Thyroid gland (tissue), 4 donors: ENCODE results near the gene CENPL.

Source experiments
- POLR2A ChIP-seq, 2 donors: fragments of 450-650 bp; IDR thresholded peaks; one replicate each; pipeline ENCODE4 v1.6.1; 2017; ENCODE audit warnings: antibody characterized with exemption in 2 of 2, mild to moderate bottlenecking in 2 of 2, moderate library complexity in 1 of 2
- TF ChIP-seq, protein P1 (sequence below), 6 experiments: fragments of 200-600 bp in 3 of 6; fragments of 450-650 bp in 3 of 6; sonication (generic) in 3 of 6; IDR thresholded peaks; one replicate each; pipeline ENCODE4 v1.5.1; 2016 to 2019; ENCODE audit warnings: antibody characterized with exemption in 6 of 6, mild to moderate bottlenecking in 2 of 6, inconsistent platforms in 1 of 6, moderate library complexity in 1 of 6

- TF ChIP-seq, protein P1, sequence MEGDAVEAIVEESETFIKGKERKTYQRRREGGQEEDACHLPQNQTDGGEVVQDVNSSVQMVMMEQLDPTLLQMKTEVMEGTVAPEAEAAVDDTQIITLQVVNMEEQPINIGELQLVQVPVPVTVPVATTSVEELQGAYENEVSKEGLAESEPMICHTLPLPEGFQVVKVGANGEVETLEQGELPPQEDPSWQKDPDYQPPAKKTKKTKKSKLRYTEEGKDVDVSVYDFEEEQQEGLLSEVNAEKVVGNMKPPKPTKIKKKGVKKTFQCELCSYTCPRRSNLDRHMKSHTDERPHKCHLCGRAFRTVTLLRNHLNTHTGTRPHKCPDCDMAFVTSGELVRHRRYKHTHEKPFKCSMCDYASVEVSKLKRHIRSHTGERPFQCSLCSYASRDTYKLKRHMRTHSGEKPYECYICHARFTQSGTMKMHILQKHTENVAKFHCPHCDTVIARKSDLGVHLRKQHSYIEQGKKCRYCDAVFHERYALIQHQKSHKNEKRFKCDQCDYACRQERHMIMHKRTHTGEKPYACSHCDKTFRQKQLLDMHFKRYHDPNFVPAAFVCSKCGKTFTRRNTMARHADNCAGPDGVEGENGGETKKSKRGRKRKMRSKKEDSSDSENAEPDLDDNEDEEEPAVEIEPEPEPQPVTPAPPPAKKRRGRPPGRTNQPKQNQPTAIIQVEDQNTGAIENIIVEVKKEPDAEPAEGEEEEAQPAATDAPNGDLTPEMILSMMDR (IDR thresholded peaks at IDR 0.05): no peak
- TF ChIP-seq POLR2A (IDR thresholded peaks at IDR 0.05): no peak
Measured at GRCh38 chr1:173779936-173780335, 44.7 kb downstream of the CENPL start.
